HFFc6 (cell line): ENCODE measurements around the gene ACSS1. TPM values are rescaled to one million over a fixed set of nuclear protein-coding genes. Genes with fewer than 3 reads are reported as not detected.

Source experiments
- DNase-seq: peaks from one replicate; pipeline ENCODE4 v3.0.0-alpha.2; 2018
- H3K27ac Mint-ChIP-seq: 2 replicates; pipeline ENCODE4 v1.8.0; 2020; ENCODE audit warnings: mild to moderate bottlenecking, mixed read lengths
- H3K27me3 Mint-ChIP-seq: 2 replicates; pipeline ENCODE4 v1.8.0; 2021; ENCODE audit warnings: mild to moderate bottlenecking, moderate library complexity, mixed read lengths; ENCODE audit not compliant: insufficient read depth
- H3K36me3 Mint-ChIP-seq: 2 replicates; pipeline ENCODE4 v1.8.0; 2021; ENCODE audit warnings: low read depth, mixed read lengths
- H3K4me1 Mint-ChIP-seq: 2 replicates; pipeline ENCODE4 v1.8.0; 2020; ENCODE audit warnings: low read depth, mixed read lengths
- H3K4me3 Mint-ChIP-seq: 2 replicates; pipeline ENCODE4 v1.8.0; 2020; ENCODE audit warnings: mild to moderate bottlenecking, moderate library complexity, mixed read lengths
- H3K9me3 Mint-ChIP-seq: 2 replicates; pipeline ENCODE4 v1.8.0; 2020; ENCODE audit warnings: mild to moderate bottlenecking, mixed read lengths
- CTCF ChIP-seq: fragments of 200-600 bp; sonication (generic); IDR thresholded peaks from 2 replicates; pipeline ENCODE4 v1.5.0; 2021; ENCODE audit warnings: antibody characterized with exemption, mild to moderate bottlenecking
- total RNA-seq, 6 experiments: library from RNA; stranded (reverse); fragmentation: NEBNext Ultra II Directional; extraction: Animal tissue kit (Norgen Biotek cat#: 25700); gene quantifications; 2 replicates in 1 of 6; 3 replicates in 5 of 6; pipeline ENCODE4 v1.2.3, GENCODE V29; 2021

ACSS1 gene
- total RNA-seq, 6 experiments from 2014 or later, result 0.80 to 1.4 (median 1.2) TPM

DNA sequence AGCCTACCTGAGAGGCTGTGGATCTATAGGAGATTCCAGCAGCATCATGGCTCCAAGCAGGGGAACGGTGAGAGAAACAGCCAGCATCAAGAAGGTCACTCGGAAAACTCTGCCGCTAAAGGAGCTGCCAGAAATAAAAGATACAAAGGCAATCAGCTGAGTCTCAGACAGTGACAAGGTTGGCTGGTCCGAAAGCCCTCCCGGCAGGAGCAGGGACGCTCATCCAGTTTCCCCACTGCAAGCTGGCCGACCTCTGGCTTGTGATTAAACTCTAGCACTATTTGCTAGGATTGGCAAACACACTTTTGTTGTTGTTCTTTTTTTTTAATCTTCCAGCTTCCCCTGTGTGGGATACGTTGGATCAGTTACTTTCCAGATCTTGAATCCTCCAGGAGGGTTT, 74.0 kb downstream of the ACSS1 start:
- no peak for DNase-seq
- H3K27ac Mint-ChIP-seq, result no peak overlapping the region

GRCh38 chr20:24981790-24982189, 76.1 kb downstream of the ACSS1 start:
- TF ChIP-seq CTCF, result no peak
- peaks cover 6% of the 10 kb centered on the region for H3K4me1 Mint-ChIP-seq
- peaks cover 18% of the 10 kb centered on the region for H3K9me3 Mint-ChIP-seq
- peaks cover 64% of the 10 kb centered on the region for H3K36me3 Mint-ChIP-seq
- H3K4me3 Mint-ChIP-seq, result no peak overlapping the region
- DNase-seq, result no peak
- no peaks in the 10 kb centered on the region; the same call in 1 of the 2 replicates for H3K27me3 Mint-ChIP-seq
- no peak overlapping the region for H3K27ac Mint-ChIP-seq

More for the DNA sequence above, 74.0 kb downstream of the ACSS1 start:
- Mint-ChIP-seq H3K27me3 (no peaks in the 10 kb centered on the region; the same call in 1 of the 2 replicates), H3K4me3 (no peak overlapping the region), H3K4me1 (peaks cover 6% of the 10 kb centered on the region), H3K9me3 (peaks cover 18% of the 10 kb centered on the region), H3K36me3 (peaks cover 45% of the 10 kb centered on the region)
- TF ChIP-seq CTCF, result no peak

DNA sequence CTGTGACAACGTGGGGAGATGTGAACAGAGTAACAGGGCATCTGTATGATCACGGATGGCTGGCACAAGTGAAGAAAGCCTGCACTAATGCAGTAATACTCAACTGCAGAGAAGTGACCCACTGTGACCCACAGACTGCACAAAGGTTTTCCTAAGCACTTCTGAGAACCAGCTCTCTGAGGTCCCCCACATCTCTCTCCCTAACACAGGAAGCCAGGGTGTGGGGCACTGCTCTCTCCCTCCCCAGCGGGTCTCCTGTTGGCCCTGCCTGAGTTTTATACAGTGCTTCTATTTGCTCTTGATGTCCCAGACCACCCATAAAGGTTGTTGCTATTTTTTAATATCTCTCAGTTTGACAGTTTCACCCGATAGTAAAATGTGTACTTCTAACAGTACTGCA, 76.7 kb downstream of the ACSS1 start:
- H3K36me3 Mint-ChIP-seq, result peaks cover 69% of the 10 kb centered on the region
- peaks cover 23% of the 10 kb centered on the region for H3K9me3 Mint-ChIP-seq
- H3K27ac Mint-ChIP-seq, result no peak overlapping the region

DNA sequence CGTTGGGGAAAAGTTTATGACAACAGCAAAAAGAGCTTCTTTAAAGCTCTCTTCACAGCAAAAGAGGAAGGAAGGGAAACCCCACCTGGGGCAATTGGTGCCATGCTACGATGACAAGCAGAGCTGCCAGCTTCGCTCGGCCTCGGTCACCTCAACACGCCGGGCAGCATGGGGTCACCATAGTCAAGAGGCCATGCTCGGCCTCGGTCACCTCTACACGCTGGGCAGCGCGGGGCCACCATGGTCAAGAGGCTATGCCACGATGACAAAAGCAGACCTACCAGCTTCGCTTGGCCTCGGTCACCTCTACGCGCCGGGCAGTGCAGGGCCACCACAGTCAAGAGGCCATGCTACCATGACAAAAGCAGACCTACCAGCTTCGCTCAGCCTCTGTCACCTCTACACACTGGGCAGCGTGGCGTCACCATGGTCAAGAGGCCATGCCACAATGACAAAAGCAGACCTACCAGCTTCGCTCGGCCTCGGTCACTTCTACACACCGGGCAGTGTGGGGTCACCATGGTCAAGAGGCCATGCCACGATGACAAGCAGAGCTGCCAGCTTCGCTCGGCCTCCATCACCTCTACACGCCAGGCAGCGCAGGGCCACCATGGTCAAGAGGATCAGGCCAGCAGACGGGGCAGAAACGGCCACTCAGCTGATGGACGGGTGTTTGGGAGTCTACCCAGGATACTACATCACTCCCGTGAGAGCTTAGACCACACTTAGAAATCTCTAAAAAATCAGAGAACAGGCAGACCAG, 77.5 kb downstream of the ACSS1 start:
- TF ChIP-seq CTCF, result no peak
- Mint-ChIP-seq H3K9me3 (peaks cover 26% of the 10 kb centered on the region), H3K27ac (no peak overlapping the region), H3K27me3 (no peaks in the 10 kb centered on the region; the same call in 1 of the 2 replicates), H3K4me3 (no peak overlapping the region), H3K4me1 (peaks cover 8% of the 10 kb centered on the region), H3K36me3 (peaks cover 77% of the 10 kb centered on the region)
- no peak for DNase-seq

More for the DNA sequence above, 76.7 kb downstream of the ACSS1 start:
- Mint-ChIP-seq H3K4me3 (no peak overlapping the region), H3K27me3 (no peaks in the 10 kb centered on the region; the same call in 1 of the 2 replicates), H3K4me1 (peaks cover 6% of the 10 kb centered on the region)
- TF ChIP-seq CTCF, result no peak
- DNase-seq, result no peak

GRCh38 chr20:24979036-24979960, 78.6 kb downstream of the ACSS1 start:
- H3K4me1 Mint-ChIP-seq, result peaks cover 11% of the 10 kb centered on the region
- no peak overlapping the region for H3K27ac Mint-ChIP-seq
- TF ChIP-seq CTCF, result no peak
- peaks cover 26% of the 10 kb centered on the region for H3K9me3 Mint-ChIP-seq
- H3K36me3 Mint-ChIP-seq, result peaks cover 86% of the 10 kb centered on the region
- no peaks in the 10 kb centered on the region; the same call in 1 of the 2 replicates for H3K27me3 Mint-ChIP-seq
- DNase-seq, result no peak
- H3K4me3 Mint-ChIP-seq, result no peak overlapping the region
